G401.6 (cell line): ENCODE measurements around the gene GPR107.

Experiments used
- FAIRE-seq: peaks from 2 replicates; lab custom pipeline; 2012; peaks lifted over from hg19 to GRCh38; lab: Jason Lieb, UNC

The GPR107 gene

DNA sequence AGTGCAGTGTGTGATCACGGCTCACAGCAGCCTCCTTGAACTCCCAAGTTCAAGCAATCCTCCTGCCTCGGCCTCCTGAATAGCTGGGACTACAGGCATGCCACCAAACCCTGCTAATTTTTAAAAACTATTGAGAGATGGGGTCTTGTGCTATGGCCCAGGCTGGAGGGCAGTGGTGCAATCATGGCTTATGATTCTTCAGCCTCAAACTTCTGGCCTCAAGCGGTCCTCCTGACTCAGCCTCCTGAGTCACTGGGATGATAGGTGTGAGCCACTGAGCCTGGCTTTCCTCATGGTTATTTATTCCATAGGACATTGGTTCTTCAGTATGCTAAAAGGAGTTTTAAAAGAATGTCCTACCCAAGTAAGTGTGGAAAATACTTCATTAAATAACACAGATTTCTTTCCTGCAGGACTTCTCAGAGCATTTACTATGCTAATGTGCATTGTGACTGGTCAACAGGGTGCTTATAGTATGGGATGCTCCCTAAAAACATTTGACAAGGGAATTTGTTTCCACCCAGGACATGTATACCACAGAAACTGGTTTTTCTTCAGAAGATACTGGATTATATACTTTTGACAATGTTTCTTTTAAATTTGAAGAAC, 107.3 kb downstream of the GPR107 start:
- FAIRE-seq, result no peak

DNA sequence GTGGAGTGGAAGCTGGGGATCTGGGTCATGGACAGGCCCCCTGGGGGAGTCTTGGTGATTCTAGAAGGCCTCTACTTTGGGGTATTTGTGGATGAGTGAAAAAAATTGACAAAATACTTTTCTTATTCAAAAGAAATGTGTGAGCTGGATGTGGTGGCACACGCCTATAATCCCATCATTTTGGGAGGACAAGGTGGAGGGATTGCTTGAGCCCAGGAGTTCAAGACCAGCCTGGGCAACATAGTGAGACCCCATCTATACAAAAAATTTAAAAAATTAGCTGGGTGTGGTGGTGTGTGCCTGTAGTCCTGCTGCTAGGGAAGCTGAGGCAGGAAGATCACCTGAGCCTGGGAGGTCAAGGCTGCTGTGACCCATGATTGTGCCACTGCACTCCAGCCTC, 111.9 kb downstream of the GPR107 start:
- FAIRE-seq, result no peak

DNA sequence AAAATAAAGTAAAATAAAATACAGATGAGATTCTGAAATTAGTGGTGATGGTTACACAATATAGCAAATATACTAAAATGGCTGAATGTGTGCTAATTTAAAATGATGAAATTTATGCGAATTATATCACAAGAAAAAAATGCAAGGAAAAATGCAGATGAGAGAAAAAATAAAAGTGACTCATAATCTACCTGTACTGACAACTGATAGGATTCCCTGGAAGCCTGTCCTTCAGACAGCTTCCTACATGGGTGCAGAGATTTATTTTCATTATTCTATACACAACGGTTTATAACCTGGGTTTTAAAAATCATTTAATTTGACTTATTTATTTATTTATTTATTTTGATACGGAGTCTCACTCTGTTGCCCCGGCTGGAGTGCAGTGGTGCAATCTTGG, 112.7 kb downstream of the GPR107 start:
- FAIRE-seq, result no peak

DNA sequence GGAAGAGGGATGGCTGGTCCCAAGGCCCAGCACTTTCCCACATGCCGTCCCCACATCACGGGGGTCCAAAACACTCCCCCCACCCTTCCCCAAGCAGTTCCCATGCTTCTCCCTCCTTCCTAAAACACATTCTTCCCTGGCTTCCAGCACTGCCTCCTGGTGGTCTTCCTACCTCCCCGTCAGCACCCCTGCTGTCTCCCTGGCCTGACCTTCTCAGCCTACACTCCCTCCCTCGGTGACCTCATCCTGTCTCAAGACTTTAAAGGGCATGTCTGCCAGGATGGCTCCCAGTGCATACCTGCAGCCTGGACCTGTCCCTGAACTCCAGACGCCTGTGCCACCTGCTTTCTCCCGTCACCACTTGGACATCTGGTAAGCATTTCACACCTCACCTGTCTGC, 114.2 kb downstream of the GPR107 start:
- FAIRE-seq, result no peak

DNA sequence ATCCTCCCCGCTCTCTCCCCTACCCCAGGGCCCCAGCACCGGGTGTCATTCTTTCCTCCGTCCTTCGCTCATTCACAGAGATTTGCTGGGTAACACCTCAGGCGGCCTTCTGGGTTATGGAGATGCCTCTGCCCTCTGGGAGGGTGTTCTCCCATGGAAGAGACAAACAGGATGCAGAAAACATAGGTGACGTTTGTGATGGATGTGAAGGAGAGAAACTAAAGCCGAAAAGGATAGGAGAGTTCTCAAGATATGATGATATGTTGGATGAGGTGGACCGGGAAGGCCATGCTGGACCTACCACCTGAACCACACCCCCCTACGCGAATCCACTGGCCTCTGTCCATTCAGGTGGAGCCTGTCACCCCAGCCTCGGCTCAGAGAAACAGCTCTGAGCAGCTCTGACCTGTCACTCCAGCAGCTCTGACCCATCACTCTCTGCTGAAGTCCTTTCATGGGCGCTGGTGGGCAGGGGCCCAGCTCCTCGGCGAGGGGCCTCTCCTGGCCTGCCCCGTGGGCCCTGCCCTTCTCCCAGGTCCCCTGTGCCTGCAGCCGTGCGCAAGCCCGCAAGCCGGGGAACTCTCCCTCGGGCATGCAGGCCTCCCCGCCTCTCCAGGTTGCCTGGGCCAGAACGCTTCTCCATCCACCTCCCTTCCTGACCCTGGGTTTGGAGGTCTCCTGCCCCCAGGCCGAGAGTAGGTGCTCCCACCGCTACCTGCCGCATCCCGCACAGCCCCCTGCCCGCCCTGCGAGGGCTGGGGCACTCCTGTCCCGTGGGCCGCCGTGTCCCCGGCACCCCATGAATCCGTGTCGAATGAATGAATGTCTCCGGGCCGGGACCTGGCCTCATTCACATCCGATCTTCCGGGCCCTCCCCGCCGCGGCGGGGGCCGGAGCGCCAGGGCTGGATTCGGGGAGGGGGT, 117.8 kb downstream of the GPR107 start:
- no peak for FAIRE-seq

DNA sequence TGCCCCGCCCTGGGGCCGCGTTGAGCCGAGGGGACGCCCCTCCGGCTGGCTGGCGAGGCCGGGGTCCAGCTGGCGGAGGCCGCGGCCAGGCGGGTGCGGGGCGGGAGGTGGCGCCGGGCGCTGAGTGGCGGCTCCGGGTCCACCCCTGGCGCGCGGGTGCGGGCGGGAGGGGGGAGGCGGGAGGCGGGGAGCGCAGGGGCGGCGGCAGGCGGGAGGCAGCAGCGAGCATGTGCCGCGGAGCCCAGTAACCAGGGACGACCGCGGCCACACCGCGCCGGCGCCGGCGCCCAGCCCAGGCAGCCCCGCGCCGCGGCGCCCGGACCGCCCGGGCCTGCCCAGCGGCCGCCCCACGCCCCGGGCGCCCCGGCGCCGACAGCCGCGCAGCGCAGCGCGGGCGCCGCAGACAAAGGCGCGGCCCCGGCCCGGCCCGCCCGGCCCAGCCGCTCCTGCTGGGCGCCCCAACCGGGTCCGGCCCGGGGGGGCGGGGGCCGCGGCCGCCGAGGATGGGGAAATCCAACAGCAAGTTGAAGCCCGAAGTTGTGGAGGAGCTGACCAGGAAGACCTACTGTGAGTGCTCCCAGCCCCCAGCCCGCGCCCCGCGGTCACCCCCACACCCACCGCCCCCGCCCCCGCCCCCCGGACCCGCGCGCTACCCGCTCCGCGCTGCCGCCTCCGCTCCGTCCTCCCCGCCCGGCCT, 118.6 kb downstream of the GPR107 start, which contains the start of gene NCS1:
Gene NCS1 (plus strand): TSS at position 244 of the 697 bp plus-strand sequence. CDS start 260 bp downstream, at position 504.
- FAIRE-seq, result no peak

DNA sequence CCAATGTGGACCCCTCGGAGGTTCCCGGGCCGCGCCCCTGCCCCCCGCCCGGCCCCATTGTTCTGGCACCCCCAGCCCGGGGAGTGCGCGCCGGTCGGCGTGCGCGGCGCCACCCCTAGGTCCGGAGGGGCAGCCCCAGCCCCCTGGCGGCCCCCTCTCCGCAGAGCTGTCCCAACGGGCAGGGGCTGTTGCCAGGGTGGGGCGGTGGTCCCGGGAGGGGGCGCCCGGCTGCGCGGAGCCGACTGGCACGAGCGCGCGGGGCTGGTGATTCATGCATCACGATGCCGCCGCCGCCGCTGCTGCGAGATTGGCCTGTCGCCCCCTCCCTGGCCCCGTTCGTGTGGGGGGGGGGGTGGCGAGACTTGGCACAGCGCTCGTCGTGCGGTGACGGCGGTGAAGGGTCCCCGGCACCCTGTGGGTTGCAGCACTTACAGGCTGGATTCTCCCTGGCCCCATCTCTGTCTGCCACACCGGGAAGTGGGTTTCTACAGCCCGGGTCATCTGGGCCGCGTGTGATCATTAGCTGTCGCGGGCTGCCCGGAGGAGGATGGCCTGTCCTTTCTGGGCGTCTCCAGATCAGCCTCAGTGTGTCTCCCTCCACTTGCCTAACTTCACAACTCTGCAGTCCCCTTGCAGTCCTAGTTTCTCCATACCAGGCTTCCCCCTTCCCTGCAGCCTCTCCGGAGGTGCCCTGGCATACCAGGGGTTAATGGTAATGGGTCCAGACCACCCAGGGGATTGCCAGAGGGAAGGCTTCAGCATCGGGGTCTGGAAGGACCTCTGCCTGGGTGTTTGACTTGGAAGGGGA, 119.4 kb downstream of the GPR107 start:
- no peak for FAIRE-seq

DNA sequence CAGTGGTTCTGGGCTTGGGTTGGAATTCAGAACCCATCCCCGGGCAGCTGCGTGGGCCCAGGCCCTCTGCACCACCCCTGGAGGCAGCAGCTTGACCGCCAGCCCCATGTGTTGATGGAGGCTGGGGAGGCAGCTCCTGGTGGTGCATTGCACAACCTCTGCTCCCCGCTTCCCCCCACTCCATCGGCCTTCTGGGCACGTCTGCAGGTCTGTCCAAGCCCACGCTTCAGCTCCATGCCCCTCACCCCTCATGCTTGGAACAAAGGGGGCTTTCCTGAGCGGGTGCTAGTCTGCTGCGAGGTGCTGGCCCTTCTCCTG, 119.9 kb downstream of the GPR107 start:
- no peak for FAIRE-seq

DNA sequence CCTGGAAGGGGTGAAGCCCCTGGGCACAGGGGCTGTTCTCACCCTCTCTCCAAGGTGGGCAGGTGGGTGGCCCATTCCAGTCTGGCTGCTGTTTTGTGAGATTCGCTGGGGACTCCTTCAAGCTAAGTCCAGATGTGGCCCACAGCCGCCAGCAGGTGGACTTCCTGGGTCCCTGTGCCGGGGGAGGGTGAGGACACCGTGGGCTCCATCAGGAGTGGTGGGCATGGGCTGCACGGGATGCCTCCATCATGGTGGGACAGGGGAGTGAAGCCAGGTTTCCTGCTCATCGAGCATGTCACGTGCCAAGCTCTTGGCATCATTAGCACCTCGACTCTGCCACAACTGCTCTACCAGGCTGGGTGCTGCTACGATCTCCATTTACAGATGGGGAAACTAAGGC, 120.3 kb downstream of the GPR107 start:
- no peak for FAIRE-seq

DNA sequence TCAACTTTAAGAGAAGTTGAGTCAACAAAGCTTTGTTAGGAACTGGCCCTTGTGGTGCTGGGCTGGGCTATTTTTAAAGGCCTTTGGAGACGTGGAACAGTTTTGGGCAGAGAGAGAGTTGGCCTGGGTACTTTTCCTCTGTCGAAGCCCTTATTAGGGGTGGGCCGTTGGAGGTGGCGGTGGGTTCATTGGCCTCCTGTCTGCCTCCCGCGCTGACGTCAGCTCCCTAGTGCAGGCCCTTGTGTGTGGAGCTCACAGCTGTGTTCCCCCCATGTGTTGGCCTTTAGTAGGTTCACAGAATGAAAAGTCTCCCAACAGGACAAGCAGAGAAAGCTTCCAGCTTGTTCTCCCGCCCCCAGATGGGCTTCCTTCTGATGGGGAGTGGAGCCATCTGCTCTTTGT, 121.2 kb downstream of the GPR107 start:
- FAIRE-seq, result no peak

DNA sequence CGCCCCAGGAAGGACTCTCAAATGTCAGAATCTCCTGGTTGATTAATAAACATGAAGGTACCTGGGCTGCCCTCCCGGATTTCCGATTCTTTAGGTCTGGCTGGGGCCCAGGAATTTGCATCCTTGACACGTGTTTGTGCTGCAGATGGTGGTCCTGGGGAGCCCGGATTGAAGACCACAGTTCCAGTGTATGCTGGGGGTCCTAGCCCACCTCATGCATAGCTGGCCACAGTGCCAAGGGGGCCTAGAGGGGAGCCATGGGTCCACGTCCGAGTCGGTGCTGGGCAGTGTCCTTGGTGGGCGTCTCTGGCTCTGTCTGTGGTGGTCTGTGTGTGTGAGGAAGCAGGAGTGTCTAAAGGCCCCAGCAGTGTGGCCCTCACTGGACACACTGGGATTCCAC, 121.6 kb downstream of the GPR107 start:
- no peak for FAIRE-seq

DNA sequence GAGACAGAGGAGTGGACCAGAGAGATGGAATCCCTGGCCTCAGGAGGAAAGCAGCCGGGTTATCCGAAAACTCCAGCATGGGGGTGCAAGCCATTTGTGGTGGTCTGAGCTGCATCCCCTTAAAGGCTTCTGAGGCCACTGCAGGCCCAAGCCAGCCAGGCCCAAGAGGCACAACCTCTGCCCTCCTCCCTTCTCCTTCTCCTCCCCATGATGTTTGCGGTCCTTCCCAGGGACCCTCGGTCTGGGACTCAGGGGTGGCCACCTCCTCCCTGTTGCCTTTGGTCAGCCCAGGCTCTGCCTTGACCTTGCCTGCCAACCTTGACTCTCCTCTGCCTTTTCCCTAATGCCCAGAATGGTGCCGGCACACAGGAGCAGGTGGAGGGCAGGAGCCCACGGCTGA, 123.1 kb downstream of the GPR107 start:
- no peak for FAIRE-seq

DNA sequence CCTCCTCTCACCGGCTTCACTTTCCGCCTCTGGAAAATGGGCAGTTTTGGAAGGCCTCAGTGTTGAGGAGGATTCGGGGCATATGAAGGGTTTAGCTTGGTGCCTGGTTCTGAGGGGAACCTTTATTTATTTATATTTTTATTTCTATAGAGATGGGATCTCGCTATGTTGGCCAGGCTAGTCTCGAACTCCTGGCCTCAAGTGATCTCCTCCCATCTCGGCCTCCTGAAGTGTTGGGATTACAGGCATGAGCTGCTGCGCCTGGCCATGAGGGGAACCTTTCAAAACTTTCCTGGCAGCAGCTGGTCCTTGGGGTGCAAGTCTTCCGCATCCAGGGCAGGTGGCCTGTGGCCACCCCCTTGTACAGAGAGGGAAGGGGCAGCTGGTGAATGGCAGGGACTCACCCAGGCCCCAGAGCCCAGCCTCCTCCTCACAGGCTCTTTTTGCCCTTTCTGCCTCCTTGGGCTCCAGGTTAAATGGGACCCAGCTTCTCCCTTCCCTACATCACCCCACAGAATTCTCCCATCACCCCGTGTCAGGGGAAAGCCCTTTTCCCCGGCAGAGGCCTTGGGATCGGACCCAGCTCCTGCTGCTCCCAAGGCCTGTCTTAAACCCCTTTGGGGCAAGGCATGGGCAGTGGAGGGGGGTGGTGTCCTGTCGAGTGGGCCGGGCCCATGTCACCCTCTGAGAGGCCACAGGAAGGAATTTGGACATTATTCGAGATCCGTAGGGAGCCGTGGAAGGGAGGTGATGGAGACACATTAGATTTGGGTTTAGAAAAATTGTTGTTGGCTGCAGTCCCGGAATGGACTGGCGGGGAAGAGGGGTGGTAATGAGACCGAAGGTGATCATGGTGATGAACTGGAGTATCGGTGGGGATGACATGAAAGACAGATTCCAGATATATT, 124.4 kb downstream of the GPR107 start:
- FAIRE-seq, result no peak

DNA sequence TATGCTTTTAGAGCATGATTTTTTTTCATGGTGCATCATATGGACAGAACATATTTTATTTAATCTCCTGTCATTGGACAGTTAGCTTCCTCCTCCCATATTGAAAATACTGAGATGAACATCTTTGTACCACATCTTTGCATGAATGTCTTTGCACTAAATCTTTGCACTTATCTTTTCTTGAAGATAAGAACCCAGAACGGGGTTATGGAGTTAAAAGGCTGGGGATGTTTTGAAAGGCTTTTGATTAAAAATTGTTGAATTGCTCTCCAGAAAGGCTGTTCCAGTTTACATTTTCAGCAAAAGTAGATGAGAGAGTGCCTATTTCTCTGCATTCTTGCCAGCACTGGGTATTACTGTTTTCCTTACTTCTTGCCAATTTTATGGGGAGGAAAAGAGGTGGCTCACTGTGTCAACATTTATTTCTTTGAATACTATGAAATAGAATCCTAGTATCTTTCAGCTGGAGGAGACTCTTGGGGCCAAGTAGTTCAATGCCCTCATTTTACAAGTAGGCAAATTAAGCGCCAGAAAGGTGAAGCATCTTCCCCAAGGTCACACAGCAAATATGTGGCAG, 125.7 kb downstream of the GPR107 start:
- FAIRE-seq, result no peak

DNA sequence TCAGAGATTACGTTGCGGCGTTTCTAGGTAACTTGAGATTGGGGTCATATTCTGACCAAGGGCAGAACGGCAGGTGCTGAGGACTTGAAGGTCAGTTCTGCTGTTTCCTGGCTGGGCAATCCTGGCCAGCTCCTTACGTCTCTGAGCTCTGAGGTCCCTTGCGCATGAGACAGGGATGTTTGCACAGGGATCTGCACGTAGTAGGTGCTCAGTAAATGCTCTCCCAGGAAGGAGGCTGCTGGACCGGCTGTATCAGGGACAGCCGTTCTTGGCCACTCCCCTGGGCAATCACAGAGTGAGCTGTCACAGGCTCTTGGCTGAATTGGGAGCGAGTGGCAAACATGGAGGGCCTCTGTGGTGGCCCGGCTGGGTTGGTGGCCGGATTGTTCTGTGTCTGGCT, 126.8 kb downstream of the GPR107 start:
- no peak for FAIRE-seq

DNA sequence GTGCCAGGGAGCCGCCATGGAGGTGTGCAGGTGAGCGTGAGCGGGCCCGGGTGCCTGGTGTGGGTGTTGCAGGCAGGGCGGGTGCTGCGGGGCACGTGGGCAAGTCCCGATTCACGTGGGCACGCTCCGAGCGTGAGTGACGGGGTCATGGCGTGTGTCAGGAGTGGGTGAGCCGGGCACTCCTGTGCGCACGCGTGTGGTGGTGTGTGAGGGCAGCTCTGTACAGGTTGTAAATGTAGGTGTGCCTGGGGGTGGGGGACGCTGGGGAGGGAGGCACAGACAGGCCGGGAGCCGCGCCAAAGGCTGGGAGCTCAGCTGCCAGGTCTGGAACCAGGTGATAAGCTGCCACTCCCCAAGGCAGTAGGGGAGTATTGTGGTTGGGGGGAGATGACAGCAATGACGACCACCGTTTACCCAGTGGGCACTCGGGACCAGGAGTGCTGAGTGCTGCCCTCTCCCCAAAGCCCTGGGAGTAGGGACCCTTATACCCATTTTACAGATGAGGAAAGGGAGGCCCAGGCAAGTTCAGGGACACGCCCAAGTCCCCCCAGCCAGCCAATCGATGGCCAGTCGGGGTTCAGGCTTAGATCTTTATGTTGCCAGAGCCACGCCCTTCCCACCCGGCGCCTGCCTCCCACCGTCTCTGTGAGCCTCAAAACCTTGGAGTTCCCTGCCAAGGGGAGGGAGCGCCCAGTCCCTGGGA, 128.1 kb downstream of the GPR107 start:
- FAIRE-seq, result no peak

DNA sequence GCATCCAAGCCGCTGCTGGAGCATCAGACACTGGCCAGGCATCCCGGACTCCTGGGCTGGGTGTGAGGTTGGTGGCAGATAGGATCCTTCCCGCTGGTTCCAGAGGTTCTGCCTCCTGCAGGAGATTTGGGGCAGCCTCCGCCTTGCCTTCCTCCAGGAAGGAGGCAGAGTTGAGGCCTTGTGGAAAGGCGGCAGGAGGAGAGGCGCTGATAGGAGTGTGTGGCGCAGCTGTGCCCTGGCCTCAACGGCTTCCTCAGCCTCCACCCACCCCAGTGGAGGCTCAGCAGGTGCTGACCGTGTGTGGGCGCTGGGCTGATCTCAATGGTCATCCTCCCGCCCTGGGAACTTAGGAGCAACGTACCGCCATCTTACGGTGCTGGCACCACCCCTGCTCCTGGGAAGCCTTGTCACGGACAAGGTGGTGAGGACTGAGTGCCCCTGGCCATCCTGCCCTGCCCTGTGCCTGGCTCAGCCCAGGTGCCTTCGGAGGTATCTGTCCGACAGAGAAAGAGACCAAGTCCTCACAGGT, 128.7 kb downstream of the GPR107 start:
- FAIRE-seq, result no peak

DNA sequence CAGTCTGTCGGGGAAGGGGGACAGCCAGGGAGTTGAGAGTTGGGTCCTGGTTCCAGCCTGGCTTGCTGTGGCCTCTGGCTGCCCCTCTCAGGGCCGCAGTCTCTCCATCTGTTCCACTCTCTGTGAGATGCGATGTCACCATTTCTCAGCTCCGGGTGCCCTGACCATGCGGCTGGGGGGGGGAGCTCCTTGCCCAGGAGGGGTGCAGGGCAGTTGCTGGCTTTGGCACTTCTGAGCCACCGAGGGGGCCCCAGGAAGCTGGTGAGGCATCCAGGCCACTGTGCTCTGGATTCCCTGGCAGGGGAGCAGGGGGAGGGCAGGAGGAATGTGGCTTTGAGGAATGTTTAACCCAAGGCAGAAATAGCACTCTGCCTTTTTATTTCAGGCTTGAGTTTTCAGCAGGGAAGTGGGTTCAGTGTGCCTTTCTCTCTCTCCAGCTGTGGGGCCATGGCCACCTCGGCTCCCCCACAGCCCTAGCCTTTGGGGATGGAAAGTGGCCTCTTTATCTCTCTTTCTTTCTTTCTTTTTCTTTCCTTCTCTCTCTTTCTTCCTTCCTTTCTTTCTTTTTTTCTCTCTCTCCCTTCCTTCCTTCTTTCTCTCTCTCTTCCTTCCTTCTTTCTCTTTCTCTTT, 129.5 kb downstream of the GPR107 start:
- FAIRE-seq, result peak; percentile 78

DNA sequence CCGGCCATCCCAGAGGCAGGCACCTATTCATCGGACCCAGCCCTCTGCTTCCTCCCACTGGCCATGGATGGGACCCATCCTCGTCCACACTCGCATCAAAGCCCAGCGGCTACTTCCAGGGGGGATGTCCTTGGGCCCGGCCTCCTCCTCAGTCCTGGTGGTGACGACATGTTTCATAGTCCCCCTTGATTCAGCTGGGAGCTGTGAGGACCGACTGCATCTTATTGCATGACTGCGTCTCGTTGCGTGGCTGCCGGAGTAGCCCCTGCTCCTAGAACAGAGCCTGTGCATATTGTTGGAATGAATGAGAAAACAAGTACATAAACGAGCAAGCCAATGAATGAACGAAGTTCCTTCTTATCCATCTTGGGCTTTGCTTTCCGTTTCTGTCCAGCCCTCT, 131.3 kb downstream of the GPR107 start:
- no peak for FAIRE-seq
